K562 treated with DMSO at 1 percent for 24 hours (cell line): ENCODE measurements around the gene FRZB. TPM values are rescaled to one million over a fixed set of nuclear protein-coding genes. Genes with fewer than 3 reads are reported as not detected.

ENCODE experiments used
- total RNA-seq: library from RNA; unstranded; fragments of 300-600 nt; gene quantifications from 2 replicates; pipeline ENCODE4 v1.2.3, GENCODE V29; 2022; ENCODE audit warnings: low read depth; ENCODE audit not compliant: insufficient read depth

The FRZB gene
- 0.10 TPM in 1 of 2 replicates, not detected in the other for total RNA-seq

GRCh38 chr2:182866461-182867406 is at the start of gene FRZB:
Gene FRZB (minus strand): TSS chr2:182866637. CDS start chr2:182866552, 85 bp downstream.

Other genes with a start within 250 kb of the FRZB start
- 23.3 and 24.3 TPM in 2 replicates for gene DNAJC10, start 150.4 kb downstream of the FRZB start, total RNA-seq
- gene NCKAP1, start 171.8 kb upstream of the FRZB start, total RNA-seq, result 56.1 and 73.7 TPM in 2 replicates
- 0.88 and 0.90 TPM in 2 replicates for gene DUSP19, start 212.1 kb upstream of the FRZB start, total RNA-seq